ENCODE data around the gene SIM2.

DNA sequence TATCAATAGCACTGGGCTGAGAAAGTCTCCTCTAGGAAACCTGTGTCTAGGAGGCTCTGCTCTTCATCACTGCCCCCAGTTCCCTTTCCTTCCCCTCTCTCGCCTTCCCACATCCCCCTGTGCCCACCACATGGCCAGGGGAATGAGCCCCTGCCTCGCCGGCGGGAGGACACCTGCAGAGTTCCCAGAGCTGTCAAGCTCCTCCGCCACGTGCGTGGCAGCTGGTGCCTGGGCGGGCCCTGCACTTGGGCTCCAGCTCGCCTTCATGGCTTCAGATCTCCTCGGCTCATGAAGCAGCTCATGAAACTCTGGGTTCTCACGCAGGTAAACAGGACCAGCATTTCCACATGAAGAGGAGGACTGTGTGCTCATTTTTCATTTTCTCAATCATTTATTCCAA is 62.8 kb downstream of the SIM2 start:
- TF ChIP-seq, protein P1, sequence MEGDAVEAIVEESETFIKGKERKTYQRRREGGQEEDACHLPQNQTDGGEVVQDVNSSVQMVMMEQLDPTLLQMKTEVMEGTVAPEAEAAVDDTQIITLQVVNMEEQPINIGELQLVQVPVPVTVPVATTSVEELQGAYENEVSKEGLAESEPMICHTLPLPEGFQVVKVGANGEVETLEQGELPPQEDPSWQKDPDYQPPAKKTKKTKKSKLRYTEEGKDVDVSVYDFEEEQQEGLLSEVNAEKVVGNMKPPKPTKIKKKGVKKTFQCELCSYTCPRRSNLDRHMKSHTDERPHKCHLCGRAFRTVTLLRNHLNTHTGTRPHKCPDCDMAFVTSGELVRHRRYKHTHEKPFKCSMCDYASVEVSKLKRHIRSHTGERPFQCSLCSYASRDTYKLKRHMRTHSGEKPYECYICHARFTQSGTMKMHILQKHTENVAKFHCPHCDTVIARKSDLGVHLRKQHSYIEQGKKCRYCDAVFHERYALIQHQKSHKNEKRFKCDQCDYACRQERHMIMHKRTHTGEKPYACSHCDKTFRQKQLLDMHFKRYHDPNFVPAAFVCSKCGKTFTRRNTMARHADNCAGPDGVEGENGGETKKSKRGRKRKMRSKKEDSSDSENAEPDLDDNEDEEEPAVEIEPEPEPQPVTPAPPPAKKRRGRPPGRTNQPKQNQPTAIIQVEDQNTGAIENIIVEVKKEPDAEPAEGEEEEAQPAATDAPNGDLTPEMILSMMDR (IDR thresholded peaks at IDR 0.05) = no peak
- TF ChIP-seq POLR2A (IDR thresholded peaks at IDR 0.05) = no peak

All from testis (tissue), 2 donors.